GM21528 (cell line): ENCODE data around the gene TSHZ1.

Experiments
- ATAC-seq: cut with Tn5 transposase; IDR thresholded peaks from one replicate; pipeline ENCODE4 v1.9.1; 2021; ENCODE audit warnings: mild to moderate bottlenecking, moderate library complexity; ENCODE audit not compliant: unreplicated experiment, low FRiP score

Gene TSHZ1

GRCh38 chr18:75219745-75220375 lies 9.3 kb downstream of the TSHZ1 start:
- no peak for ATAC-seq

- no peak for ATAC-seq
Observed at GRCh38 chr18:75220551-75221355, 10.2 kb downstream of the TSHZ1 start.

- no peak for ATAC-seq
Observed at GRCh38 chr18:75221397-75221796, 10.8 kb downstream of the TSHZ1 start.

GRCh38 chr18:75221897-75222296 lies 11.3 kb downstream of the TSHZ1 start:
- no peak for ATAC-seq

- ATAC-seq: no peak
Observed at GRCh38 chr18:75222407-75222806, 11.8 kb downstream of the TSHZ1 start.

GRCh38 chr18:75223687-75224347 lies 13.2 kb downstream of the TSHZ1 start:
- ATAC-seq: no peak

- ATAC-seq: no peak
Observed at GRCh38 chr18:75226286-75226955, 15.8 kb downstream of the TSHZ1 start.

GRCh38 chr18:75226956-75227316 lies 16.3 kb downstream of the TSHZ1 start:
- no peak for ATAC-seq

GRCh38 chr18:75227535-75228296 lies 17.1 kb downstream of the TSHZ1 start:
- no peak for ATAC-seq

- ATAC-seq: no peak
Observed at GRCh38 chr18:75228967-75229366, 18.4 kb downstream of the TSHZ1 start.

- ATAC-seq: no peak
Observed at GRCh38 chr18:75229437-75229836, 18.8 kb downstream of the TSHZ1 start.

GRCh38 chr18:75230163-75231052 lies 19.8 kb downstream of the TSHZ1 start:
- no peak for ATAC-seq

GRCh38 chr18:75231053-75231406 lies 20.4 kb downstream of the TSHZ1 start:
- ATAC-seq: no peak

- no peak for ATAC-seq
Observed at GRCh38 chr18:75234901-75235300, 24.3 kb downstream of the TSHZ1 start.

- no peak for ATAC-seq
Observed at GRCh38 chr18:75235896-75236295, 25.3 kb downstream of the TSHZ1 start.

GRCh38 chr18:75238100-75238499 lies 27.5 kb downstream of the TSHZ1 start:
- ATAC-seq: no peak

- ATAC-seq: no peak
Observed at GRCh38 chr18:75238786-75239185, 28.2 kb downstream of the TSHZ1 start.

GRCh38 chr18:75240433-75240832 lies 29.8 kb downstream of the TSHZ1 start:
- ATAC-seq: no peak

- ATAC-seq: no peak
Observed at GRCh38 chr18:75241705-75242104, 31.1 kb downstream of the TSHZ1 start.
